Hepatocyte (in vitro differentiated cells): ENCODE results near the gene PACS1.

Source experiments
- EZH2 ChIP-seq: fragments of 200-600 bp; sonication (generic); IDR thresholded peaks from 2 replicates; pipeline ENCODE4 v1.6.1; 2016; ENCODE audit warnings: antibody characterized with exemption, mild to moderate bottlenecking, borderline replicate concordance
- EZH2phosphoT487 ChIP-seq: fragments of 200-600 bp; sonication (generic); IDR thresholded peaks from one replicate; pipeline ENCODE4 v1.6.1; 2018; ENCODE audit warnings: antibody characterized with exemption, mild to moderate bottlenecking, low read depth, moderate library complexity; ENCODE audit not compliant: unreplicated experiment, severe bottlenecking
- TF ChIP-seq, protein P1 (sequence below): fragments of 200-600 bp; sonication (generic); IDR thresholded peaks from 2 replicates; pipeline ENCODE4 v1.5.1; 2016; ENCODE audit warnings: antibody characterized with exemption, mild to moderate bottlenecking; ENCODE audit not compliant: poor library complexity

DNA sequence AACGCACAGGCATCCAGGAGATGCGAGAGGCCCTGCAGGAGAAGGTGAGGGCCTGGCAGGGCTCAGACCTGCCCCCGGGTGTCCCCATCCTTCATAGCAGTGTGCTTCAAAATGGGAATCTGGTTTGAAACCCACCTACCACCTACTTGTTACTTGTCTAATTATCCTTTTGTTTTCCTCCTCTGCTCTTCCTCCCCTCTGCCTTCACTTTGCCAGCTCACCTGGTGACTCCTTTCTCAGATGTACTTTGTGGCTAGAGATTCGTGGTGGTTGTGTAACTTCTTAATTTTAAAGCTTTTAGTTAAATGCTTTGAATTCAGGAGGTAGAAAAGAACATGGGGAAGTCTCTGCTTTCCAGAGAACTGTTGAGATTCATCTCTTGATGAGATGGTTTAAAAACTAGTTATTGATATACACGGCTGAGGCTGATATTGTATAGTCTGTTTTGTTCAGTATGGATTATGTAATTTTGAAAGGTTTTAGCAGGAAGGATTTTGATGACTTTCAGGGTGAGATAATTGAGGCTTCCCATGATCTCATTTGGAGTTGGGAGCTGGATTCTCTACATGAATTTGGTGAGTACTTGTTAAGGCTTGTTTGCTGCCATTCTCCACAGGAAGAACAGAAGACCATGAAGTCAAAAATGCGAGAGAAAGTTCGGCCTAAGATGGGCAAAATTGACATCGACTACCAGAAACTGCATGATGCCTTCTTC lies 9.9 kb upstream of the PACS1 start:
- TF ChIP-seq EZH2 (no peak), EZH2phosphoT487 (no peak)
- TF ChIP-seq, protein P1, sequence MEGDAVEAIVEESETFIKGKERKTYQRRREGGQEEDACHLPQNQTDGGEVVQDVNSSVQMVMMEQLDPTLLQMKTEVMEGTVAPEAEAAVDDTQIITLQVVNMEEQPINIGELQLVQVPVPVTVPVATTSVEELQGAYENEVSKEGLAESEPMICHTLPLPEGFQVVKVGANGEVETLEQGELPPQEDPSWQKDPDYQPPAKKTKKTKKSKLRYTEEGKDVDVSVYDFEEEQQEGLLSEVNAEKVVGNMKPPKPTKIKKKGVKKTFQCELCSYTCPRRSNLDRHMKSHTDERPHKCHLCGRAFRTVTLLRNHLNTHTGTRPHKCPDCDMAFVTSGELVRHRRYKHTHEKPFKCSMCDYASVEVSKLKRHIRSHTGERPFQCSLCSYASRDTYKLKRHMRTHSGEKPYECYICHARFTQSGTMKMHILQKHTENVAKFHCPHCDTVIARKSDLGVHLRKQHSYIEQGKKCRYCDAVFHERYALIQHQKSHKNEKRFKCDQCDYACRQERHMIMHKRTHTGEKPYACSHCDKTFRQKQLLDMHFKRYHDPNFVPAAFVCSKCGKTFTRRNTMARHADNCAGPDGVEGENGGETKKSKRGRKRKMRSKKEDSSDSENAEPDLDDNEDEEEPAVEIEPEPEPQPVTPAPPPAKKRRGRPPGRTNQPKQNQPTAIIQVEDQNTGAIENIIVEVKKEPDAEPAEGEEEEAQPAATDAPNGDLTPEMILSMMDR = no peak
